Stomach (tissue), 4 donors: ENCODE measurements around the gene SNAPC2.
A peak's percentile ranks its signal among the peaks of the same experiment; 100 is the strongest.

Experiments used
- EP300 ChIP-seq: sonication (generic); formaldehyde crosslinking; IDR thresholded peaks from one replicate; pipeline ENCODE4 v1.6.1; 2017; ENCODE audit warnings: antibody characterized with exemption
- POLR2A ChIP-seq, 4 donors: fragments of 450-650 bp; IDR thresholded peaks; one replicate each; pipeline ENCODE4 v1.6.1; 2016; ENCODE audit warnings: antibody characterized with exemption in 4 of 4, control low read depth in 2 of 4, mild to moderate bottlenecking in 1 of 4, moderate library complexity in 1 of 4
- TF ChIP-seq, protein P1 (sequence below), 7 experiments: fragments of 450-650 bp in 4 of 7; fragments of 200-600 bp in 3 of 7; sonication (generic) in 3 of 7; IDR thresholded peaks; one replicate each; pipeline ENCODE4 v1.5.1; 2016 to 2019; ENCODE audit warnings: antibody characterized with exemption in 7 of 7, control low read depth in 2 of 7, mild to moderate bottlenecking in 1 of 7

DNA sequence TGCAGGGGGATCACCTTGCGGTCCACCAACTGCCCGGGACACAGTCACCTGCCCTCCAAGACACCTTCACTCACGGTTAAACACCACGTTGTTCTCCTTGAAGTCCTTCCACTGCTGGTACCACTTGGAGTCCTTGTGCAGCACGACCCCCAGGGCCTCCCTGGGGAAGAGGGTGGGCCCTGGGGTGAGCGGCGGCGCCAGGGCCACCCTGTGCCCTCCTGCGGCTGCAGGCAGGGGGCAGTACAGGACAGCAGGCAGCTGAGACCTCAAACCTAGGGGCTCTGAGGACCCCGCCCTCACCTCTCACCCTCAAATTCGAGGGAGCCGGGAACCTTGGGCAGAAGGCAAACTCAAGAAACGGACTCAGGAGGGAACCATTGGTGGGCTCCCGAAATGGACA is 13.3 kb downstream of the SNAPC2 start:
- TF ChIP-seq POLR2A (IDR thresholded peaks at IDR 0.05): no peak
- TF ChIP-seq, protein P1, sequence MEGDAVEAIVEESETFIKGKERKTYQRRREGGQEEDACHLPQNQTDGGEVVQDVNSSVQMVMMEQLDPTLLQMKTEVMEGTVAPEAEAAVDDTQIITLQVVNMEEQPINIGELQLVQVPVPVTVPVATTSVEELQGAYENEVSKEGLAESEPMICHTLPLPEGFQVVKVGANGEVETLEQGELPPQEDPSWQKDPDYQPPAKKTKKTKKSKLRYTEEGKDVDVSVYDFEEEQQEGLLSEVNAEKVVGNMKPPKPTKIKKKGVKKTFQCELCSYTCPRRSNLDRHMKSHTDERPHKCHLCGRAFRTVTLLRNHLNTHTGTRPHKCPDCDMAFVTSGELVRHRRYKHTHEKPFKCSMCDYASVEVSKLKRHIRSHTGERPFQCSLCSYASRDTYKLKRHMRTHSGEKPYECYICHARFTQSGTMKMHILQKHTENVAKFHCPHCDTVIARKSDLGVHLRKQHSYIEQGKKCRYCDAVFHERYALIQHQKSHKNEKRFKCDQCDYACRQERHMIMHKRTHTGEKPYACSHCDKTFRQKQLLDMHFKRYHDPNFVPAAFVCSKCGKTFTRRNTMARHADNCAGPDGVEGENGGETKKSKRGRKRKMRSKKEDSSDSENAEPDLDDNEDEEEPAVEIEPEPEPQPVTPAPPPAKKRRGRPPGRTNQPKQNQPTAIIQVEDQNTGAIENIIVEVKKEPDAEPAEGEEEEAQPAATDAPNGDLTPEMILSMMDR (IDR thresholded peaks at IDR 0.05): peak in 1 of 7 experiments; percentile 6
- TF ChIP-seq EP300: no peak
